Left ventricle myocardium inferior (tissue), 1 donor: ENCODE results near the gene KCNC4. TPM values are rescaled to one million over a fixed set of nuclear protein-coding genes. Genes with fewer than 3 reads are reported as not detected.
A peak's percentile ranks its signal among the peaks of the same experiment; 100 is the strongest.

Source experiments
- DNase-seq: peaks from one replicate; pipeline ENCODE4 v3.0.0-alpha.2; 2020
- H3K27ac ChIP-seq: fragments of 200-600 bp; replicated peaks from 2 replicates; pipeline ENCODE4 v1.8.0; 2021
- H3K27me3 ChIP-seq: fragments of 200-600 bp; 2 replicates; pipeline ENCODE4 v1.8.0; 2021; ENCODE audit warnings: low read depth
- H3K36me3 ChIP-seq: fragments of 200-600 bp; 2 replicates; pipeline ENCODE4 v1.8.0; 2021
- H3K4me1 ChIP-seq: fragments of 200-600 bp; 2 replicates; pipeline ENCODE4 v1.8.0; 2021
- H3K4me3 ChIP-seq: fragments of 200-600 bp; 2 replicates; pipeline ENCODE4 v1.8.0; 2021; ENCODE audit warnings: mild to moderate bottlenecking, moderate library complexity
- H3K9me3 ChIP-seq: fragments of 200-600 bp; replicated peaks from 2 replicates; pipeline ENCODE4 v1.8.0; 2021
- intact Hi-C: fragments of 100-400 bp; cut with micrococcal nuclease; formaldehyde crosslinking; loops from one replicate; pipeline ENCODE4 v1.11.0; 2022
- total RNA-seq: library from RNA; stranded (reverse); fragmentation: NEBNext Ultra II Directional; extraction: Animal tissue kit (Norgen Biotek cat#: 25700); gene quantifications from one replicate; pipeline ENCODE4 v1.2.1, GENCODE V29; 2021
- TF ChIP-seq, protein P1 (sequence below): fragments of 200-600 bp; IDR thresholded peaks from 2 replicates; pipeline ENCODE4 v1.8.0; 2021; ENCODE audit warnings: antibody characterized with exemption, mild to moderate bottlenecking, borderline replicate concordance
- donor health status: DM: no; HTN: yes; CAD: no; lungs with severe emphysema.

The KCNC4 gene
- total RNA-seq, 1 donor from 2014 or later = 6.1 TPM

DNA sequence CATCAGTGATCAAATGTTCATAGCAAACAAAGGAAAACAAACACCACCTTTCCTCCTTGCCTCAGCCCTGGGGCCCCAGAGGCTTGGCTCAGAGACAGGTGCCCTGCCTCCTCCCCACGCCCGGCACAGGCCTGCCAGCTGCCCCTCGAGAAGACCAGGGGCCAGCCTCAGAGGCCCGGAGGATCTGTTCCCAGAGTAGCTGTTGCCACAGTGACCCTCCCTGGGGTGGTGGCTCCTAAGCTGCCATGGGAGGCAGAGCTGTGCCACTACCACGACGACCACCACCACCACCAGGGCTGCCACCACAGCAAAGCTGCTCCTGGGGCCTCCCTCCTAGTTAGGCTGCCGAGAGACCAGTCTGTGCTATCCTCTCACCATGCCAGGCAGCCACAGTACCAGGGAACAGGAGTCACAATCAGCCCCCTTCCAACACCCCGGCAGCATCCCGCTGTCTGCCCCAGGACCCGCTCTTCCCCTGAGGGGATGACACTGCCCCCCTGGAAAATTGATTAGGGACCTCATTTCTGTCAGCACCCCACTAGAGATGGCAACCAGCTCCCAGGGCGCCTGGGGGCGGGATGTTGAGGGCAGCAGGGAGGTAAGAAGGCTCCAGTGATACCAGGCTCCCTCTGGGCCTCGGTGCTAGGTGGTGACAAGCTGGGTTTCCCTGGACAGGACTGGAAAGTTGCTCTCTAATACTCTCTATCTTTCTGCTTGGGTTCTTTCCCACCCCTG is 30.5 kb downstream of the KCNC4 start:
- Histone ChIP-seq H3K27me3 (no peaks in the 10 kb centered on the region), H3K27ac (peak overlapping the region; percentile 38), H3K36me3 (no peaks in the 10 kb centered on the region), H3K4me3 (no peak overlapping the region), H3K9me3 (no peaks in the 10 kb centered on the region), H3K4me1 (peaks cover 27% of the 10 kb centered on the region)
- intact Hi-C loops = no loop called here
- TF ChIP-seq, protein P1, sequence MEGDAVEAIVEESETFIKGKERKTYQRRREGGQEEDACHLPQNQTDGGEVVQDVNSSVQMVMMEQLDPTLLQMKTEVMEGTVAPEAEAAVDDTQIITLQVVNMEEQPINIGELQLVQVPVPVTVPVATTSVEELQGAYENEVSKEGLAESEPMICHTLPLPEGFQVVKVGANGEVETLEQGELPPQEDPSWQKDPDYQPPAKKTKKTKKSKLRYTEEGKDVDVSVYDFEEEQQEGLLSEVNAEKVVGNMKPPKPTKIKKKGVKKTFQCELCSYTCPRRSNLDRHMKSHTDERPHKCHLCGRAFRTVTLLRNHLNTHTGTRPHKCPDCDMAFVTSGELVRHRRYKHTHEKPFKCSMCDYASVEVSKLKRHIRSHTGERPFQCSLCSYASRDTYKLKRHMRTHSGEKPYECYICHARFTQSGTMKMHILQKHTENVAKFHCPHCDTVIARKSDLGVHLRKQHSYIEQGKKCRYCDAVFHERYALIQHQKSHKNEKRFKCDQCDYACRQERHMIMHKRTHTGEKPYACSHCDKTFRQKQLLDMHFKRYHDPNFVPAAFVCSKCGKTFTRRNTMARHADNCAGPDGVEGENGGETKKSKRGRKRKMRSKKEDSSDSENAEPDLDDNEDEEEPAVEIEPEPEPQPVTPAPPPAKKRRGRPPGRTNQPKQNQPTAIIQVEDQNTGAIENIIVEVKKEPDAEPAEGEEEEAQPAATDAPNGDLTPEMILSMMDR = no peak
- DNase-seq = no peak

DNA sequence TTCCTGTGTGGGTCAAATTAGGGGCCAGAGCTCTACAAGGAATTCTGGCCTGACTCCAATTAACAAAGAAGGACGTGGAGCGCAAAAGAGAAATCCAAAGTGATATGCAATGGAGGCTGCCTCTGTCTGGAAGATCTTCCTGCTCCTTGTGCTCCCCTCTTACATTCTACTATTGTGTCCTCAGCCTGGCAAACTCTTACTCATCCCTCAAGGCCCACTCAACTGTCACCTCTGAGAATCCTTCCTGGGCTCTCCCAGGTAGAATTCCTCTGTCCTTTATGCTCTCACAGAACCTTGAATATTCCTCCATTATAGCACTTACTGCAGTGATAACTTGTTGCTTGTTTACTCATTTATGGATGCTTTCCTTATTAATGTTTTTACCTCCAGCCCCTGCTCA is 31.4 kb downstream of the KCNC4 start:
- H3K27ac ChIP-seq = no peak overlapping the region
- H3K4me1 ChIP-seq = peaks cover 21% of the 10 kb centered on the region
- TF ChIP-seq, protein P1 = no peak
- intact Hi-C loops = no loop called here
- no peak for DNase-seq
- H3K4me3 ChIP-seq = no peak overlapping the region
- no peaks in the 10 kb centered on the region for H3K9me3 ChIP-seq
- H3K36me3 ChIP-seq = no peaks in the 10 kb centered on the region
- H3K27me3 ChIP-seq = no peaks in the 10 kb centered on the region

- H3K36me3 ChIP-seq = no peaks in the 10 kb centered on the region
- H3K27ac ChIP-seq = no peak overlapping the region
- intact Hi-C loops = no loop called here
- no peak for DNase-seq
- H3K4me1 ChIP-seq = peaks cover 21% of the 10 kb centered on the region
- TF ChIP-seq, protein P1 = no peak
- H3K27me3 ChIP-seq = no peaks in the 10 kb centered on the region
- no peak overlapping the region for H3K4me3 ChIP-seq
- H3K9me3 ChIP-seq = no peaks in the 10 kb centered on the region
Measured at GRCh38 chr1:110242062-110242461, 31.9 kb downstream of the KCNC4 start.

- H3K27ac ChIP-seq = no peak overlapping the region
Measured at GRCh38 chr1:110242731-110243130, 32.6 kb downstream of the KCNC4 start.

GRCh38 chr1:110243146-110243545 is 33.0 kb downstream of the KCNC4 start:
- TF ChIP-seq, protein P1 = no peak
- intact Hi-C loops = no loop called here
- Histone ChIP-seq H3K27ac (no peak overlapping the region), H3K9me3 (no peaks in the 10 kb centered on the region), H3K36me3 (no peaks in the 10 kb centered on the region), H3K4me3 (no peak overlapping the region), H3K4me1 (peaks cover 21% of the 10 kb centered on the region), H3K27me3 (no peaks in the 10 kb centered on the region)
- no peak for DNase-seq

More at GRCh38 chr1:110242731-110243130, 32.6 kb downstream of the KCNC4 start:
- DNase-seq = no peak
- intact Hi-C loops = no loop called here
- Histone ChIP-seq H3K9me3 (no peaks in the 10 kb centered on the region), H3K4me1 (peaks cover 21% of the 10 kb centered on the region), H3K27me3 (no peaks in the 10 kb centered on the region), H3K36me3 (no peaks in the 10 kb centered on the region), H3K4me3 (no peak overlapping the region)
- TF ChIP-seq, protein P1 = no peak
